Neutrophil (primary cell): ENCODE measurements around the gene NPAS3.

ENCODE experiments used
- H3K27ac ChIP-seq: fragments of 200-600 bp; sonication (generic); 2 replicates; pipeline ENCODE4 v1.5.1; 2016; ENCODE audit warnings: mild to moderate bottlenecking, moderate library complexity
- H3K27me3 ChIP-seq: fragments of 200-600 bp; sonication (generic); 2 replicates; pipeline ENCODE4 v1.6.0; 2016; ENCODE audit warnings: mild to moderate bottlenecking
- H3K36me3 ChIP-seq: fragments of 200-600 bp; sonication (generic); 2 replicates; pipeline ENCODE4 v1.5.1; 2017
- H3K4me1 ChIP-seq, 2 experiments: fragments of 200-600 bp in 1 of 2; sonication (generic) in 1 of 2; 1 replicate in 1 of 2; 2 replicates in 1 of 2; pipeline versions ENCODE4 v1.5.1 to v1.6.1; 2013 to 2016; ENCODE audit warnings: low read depth in 1 of 2, low read length in 1 of 2, mild to moderate bottlenecking in 1 of 2, moderate library complexity in 1 of 2; ENCODE audit not compliant: control insufficient read depth in 1 of 2, insufficient read depth in 1 of 2
- H3K4me3 ChIP-seq, 2 experiments: fragments of 200-600 bp in 1 of 2; sonication (generic) in 1 of 2; 1 replicate in 1 of 2; 2 replicates in 1 of 2; pipeline ENCODE4 v1.5.1; 2013 to 2016; ENCODE audit warnings: low read depth in 1 of 2, low read length in 1 of 2, mild to moderate bottlenecking in 1 of 2, moderate library complexity in 1 of 2
- H3K9me3 ChIP-seq: fragments of 200-600 bp; sonication (generic); 2 replicates; pipeline ENCODE4 v1.5.1; 2016
- TF ChIP-seq, protein P1 (sequence below): fragments of 200-600 bp; sonication (generic); IDR thresholded peaks from 2 replicates; pipeline ENCODE4 v1.5.1; 2016; ENCODE audit warnings: antibody characterized with exemption

The NPAS3 gene

DNA sequence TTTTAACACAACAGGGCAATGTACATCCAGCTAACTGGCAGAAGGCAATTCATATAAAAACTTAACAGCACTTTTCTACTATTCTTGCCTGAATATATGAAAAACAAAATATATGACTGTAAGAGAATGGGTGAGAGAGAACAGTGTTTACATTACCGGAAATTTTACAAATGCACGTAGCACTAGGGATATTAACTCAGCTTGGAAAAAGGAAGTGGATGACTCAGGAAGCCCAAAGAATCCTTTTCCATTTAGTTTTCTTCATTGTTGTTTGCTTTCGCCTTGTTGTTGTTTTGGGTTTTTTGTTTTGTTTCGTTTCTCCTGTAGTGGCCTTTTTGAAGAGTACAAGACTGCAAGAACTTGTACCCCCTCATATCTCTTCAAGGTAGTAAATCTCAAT, 716.7 kb downstream of the NPAS3 start:
- H3K27ac ChIP-seq = no peak overlapping the region
- no peaks in the 10 kb centered on the region for H3K27me3 ChIP-seq
- H3K36me3 ChIP-seq = no peaks in the 10 kb centered on the region
- TF ChIP-seq, protein P1, sequence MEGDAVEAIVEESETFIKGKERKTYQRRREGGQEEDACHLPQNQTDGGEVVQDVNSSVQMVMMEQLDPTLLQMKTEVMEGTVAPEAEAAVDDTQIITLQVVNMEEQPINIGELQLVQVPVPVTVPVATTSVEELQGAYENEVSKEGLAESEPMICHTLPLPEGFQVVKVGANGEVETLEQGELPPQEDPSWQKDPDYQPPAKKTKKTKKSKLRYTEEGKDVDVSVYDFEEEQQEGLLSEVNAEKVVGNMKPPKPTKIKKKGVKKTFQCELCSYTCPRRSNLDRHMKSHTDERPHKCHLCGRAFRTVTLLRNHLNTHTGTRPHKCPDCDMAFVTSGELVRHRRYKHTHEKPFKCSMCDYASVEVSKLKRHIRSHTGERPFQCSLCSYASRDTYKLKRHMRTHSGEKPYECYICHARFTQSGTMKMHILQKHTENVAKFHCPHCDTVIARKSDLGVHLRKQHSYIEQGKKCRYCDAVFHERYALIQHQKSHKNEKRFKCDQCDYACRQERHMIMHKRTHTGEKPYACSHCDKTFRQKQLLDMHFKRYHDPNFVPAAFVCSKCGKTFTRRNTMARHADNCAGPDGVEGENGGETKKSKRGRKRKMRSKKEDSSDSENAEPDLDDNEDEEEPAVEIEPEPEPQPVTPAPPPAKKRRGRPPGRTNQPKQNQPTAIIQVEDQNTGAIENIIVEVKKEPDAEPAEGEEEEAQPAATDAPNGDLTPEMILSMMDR = no peak
- no peak overlapping the region for H3K4me3 ChIP-seq
- H3K9me3 ChIP-seq = no peaks in the 10 kb centered on the region
- H3K4me1 ChIP-seq = no peaks in the 10 kb centered on the region

DNA sequence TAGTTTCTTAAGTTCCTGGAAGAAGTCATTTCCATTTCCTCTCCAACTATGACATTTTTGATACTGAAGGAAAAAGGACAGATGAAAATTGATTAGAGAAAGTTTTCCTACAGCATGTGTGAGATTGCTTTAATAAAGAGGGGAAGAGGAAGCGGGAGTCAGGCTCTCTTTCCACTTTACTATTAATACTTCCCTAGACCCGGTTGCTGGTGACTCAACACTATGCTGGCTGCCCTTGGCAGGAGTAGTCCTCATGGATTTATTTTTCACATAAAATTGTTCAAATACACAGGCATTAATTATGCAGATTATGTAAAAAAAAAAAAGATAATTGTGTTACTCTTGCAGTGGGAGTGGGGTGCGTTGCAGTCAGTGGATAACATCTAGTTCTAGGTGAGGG, 718.8 kb downstream of the NPAS3 start:
- Histone ChIP-seq H3K9me3 (no peaks in the 10 kb centered on the region), H3K27ac (no peak overlapping the region), H3K4me1 (no peaks in the 10 kb centered on the region), H3K36me3 (no peaks in the 10 kb centered on the region), H3K27me3 (no peaks in the 10 kb centered on the region), H3K4me3 (no peak overlapping the region)
- TF ChIP-seq, protein P1 = no peak

- H3K36me3 ChIP-seq = no peaks in the 10 kb centered on the region
- TF ChIP-seq, protein P1 = no peak
- H3K27me3 ChIP-seq = no peaks in the 10 kb centered on the region
- H3K4me1 ChIP-seq = no peaks in the 10 kb centered on the region
- no peak overlapping the region for H3K27ac ChIP-seq
- H3K9me3 ChIP-seq = no peaks in the 10 kb centered on the region
- no peak overlapping the region for H3K4me3 ChIP-seq
Measured at GRCh38 chr14:33660248-33660647, 721.6 kb downstream of the NPAS3 start.

DNA sequence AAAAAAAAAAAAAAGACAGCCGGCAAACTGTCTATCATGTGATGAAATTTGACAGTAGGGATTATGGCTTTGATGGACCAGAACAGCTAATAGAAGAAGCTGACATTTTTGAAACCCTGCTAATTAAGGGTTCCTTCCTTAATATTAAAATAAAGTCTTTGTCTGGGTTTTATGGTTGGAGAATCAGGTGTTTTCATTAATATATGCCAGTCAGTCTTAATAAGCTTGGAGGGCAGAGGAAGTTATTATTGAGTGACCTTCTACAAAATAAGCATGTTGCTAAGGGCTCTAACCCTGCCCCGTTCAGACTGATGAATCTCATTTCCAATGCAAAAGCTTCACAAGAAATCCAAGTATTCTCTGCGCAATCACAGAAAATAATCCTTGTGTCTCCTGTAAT, 722.4 kb downstream of the NPAS3 start:
- no peaks in the 10 kb centered on the region for H3K9me3 ChIP-seq
- TF ChIP-seq, protein P1 = no peak
- H3K4me1 ChIP-seq = no peaks in the 10 kb centered on the region
- H3K4me3 ChIP-seq = no peak overlapping the region
- no peaks in the 10 kb centered on the region for H3K27me3 ChIP-seq
- no peak overlapping the region for H3K27ac ChIP-seq
- no peaks in the 10 kb centered on the region for H3K36me3 ChIP-seq

DNA sequence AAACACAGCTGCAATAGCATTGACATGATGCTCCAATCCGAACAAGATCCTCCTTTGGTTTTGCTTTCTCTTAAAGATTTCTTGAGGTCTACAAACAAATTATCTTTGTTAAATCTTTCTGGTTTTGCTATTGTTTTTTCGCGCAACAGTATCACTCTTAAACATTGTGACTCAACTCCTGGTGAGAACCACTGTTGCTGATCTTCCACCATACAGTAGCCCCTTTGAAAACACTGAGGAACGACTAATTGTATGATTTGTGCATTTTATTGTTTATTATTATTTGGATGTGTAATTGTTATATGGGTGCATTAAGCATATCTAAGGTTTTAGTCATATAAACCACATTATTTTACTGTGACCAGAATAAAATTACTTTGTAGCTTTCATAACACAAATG, 729.4 kb downstream of the NPAS3 start:
- no peak overlapping the region for H3K4me3 ChIP-seq
- no peaks in the 10 kb centered on the region for H3K9me3 ChIP-seq
- H3K36me3 ChIP-seq = no peaks in the 10 kb centered on the region
- TF ChIP-seq, protein P1 = no peak
- no peaks in the 10 kb centered on the region for H3K27me3 ChIP-seq
- no peaks in the 10 kb centered on the region for H3K4me1 ChIP-seq
- no peak overlapping the region for H3K27ac ChIP-seq

DNA sequence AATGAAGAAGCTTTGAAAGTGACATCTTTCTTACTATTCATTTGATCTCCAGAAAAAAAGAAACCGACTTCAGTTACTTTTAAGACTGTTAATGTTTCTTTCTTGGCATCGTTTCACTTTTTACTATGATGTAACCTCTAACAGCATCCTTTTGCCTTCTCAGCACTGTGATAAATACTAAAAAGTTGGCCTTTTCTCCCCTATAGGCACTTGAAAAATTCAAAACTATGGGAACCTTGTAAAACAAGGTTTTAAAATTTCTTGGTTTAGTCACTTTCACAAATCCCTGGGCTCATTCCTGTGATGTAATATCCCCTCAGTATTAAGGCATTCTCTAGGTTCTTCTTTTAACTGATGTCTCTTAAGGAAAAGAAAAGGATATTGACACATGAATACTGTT, 730.4 kb downstream of the NPAS3 start:
- H3K27me3 ChIP-seq = no peaks in the 10 kb centered on the region
- no peak overlapping the region for H3K4me3 ChIP-seq
- H3K36me3 ChIP-seq = no peaks in the 10 kb centered on the region
- TF ChIP-seq, protein P1 = no peak
- no peaks in the 10 kb centered on the region for H3K4me1 ChIP-seq
- H3K9me3 ChIP-seq = no peaks in the 10 kb centered on the region
- no peak overlapping the region for H3K27ac ChIP-seq
